HEK293 (cell line): ENCODE data around the gene DDX23.

Experiments
- EGR2 ChIP-seq: fragments of 450-650 bp; formaldehyde crosslinking; IDR thresholded peaks from 2 replicates; pipeline ENCODE4 v1.5.1; 2016; ENCODE audit warnings: low read depth, missing biosample characterization, missing genetic modification characterization
- GLIS1 ChIP-seq: fragments of 450-650 bp; formaldehyde crosslinking; IDR thresholded peaks from 2 replicates; pipeline ENCODE4 v1.5.1; 2016; ENCODE audit warnings: missing biosample characterization, missing genetic modification characterization
- GLIS2 ChIP-seq: fragments of 450-650 bp; formaldehyde crosslinking; IDR thresholded peaks from 2 replicates; pipeline ENCODE4 v1.5.1; 2016; ENCODE audit warnings: missing biosample characterization, missing genetic modification characterization
- IKZF3 ChIP-seq: fragments of 450-650 bp; IDR thresholded peaks from 2 replicates; pipeline ENCODE4 v1.5.0; 2018; ENCODE audit warnings: missing biosample characterization, mild to moderate bottlenecking, missing genetic modification characterization, moderate library complexity
- KLF1 ChIP-seq: fragments of 450-650 bp; formaldehyde crosslinking; IDR thresholded peaks from 2 replicates; pipeline ENCODE4 v1.5.1; 2016; ENCODE audit warnings: missing biosample characterization, missing genetic modification characterization
- KLF7 ChIP-seq: fragments of 450-650 bp; formaldehyde crosslinking; IDR thresholded peaks from 2 replicates; pipeline ENCODE4 v1.5.1; 2016; ENCODE audit warnings: missing biosample characterization, missing genetic modification characterization, borderline replicate concordance
- KLF8 ChIP-seq: fragments of 450-650 bp; formaldehyde crosslinking; IDR thresholded peaks from 2 replicates; pipeline ENCODE4 v1.5.1; 2016; ENCODE audit warnings: missing biosample characterization, missing genetic modification characterization
- KLF9 ChIP-seq: fragments of 450-650 bp; formaldehyde crosslinking; IDR thresholded peaks from 2 replicates; pipeline ENCODE4 v1.5.1; 2016; ENCODE audit warnings: missing biosample characterization, missing genetic modification characterization, low read depth
- PATZ1 ChIP-seq: fragments of 450-650 bp; formaldehyde crosslinking; IDR thresholded peaks from 2 replicates; pipeline ENCODE4 v1.5.1; 2016; ENCODE audit warnings: missing biosample characterization, missing genetic modification characterization
- SP3 ChIP-seq: fragments of 450-650 bp; formaldehyde crosslinking; IDR thresholded peaks from 2 replicates; pipeline ENCODE4 v1.5.1; 2016; ENCODE audit warnings: missing biosample characterization, missing genetic modification characterization
- SP7 ChIP-seq: fragments of 450-650 bp; formaldehyde crosslinking; IDR thresholded peaks from 2 replicates; pipeline ENCODE4 v1.5.1; 2016; ENCODE audit warnings: missing biosample characterization, missing genetic modification characterization
- YY2 ChIP-seq: fragments of 450-650 bp; formaldehyde crosslinking; IDR thresholded peaks from 2 replicates; pipeline ENCODE4 v1.5.1; 2016; ENCODE audit warnings: missing biosample characterization, missing genetic modification characterization
- ZBTB17 ChIP-seq: fragments of 450-650 bp; formaldehyde crosslinking; IDR thresholded peaks from 2 replicates; pipeline ENCODE4 v1.5.1; 2016; ENCODE audit warnings: missing biosample characterization, missing genetic modification characterization
- ZBTB20 ChIP-seq: fragments of 450-650 bp; formaldehyde crosslinking; IDR thresholded peaks from 2 replicates; pipeline ENCODE4 v1.5.1; 2016; ENCODE audit warnings: missing biosample characterization, missing genetic modification characterization
- ZBTB8A ChIP-seq: fragments of 450-650 bp; formaldehyde crosslinking; IDR thresholded peaks from 2 replicates; pipeline ENCODE4 v1.5.1; 2016; ENCODE audit warnings: missing biosample characterization, missing genetic modification characterization
- ZFHX2 ChIP-seq: fragments of 450-650 bp; formaldehyde crosslinking; conservative IDR thresholded peaks from 2 replicates; pipeline ENCODE4 v1.5.1; 2016; ENCODE audit warnings: missing biosample characterization, missing genetic modification characterization
- ZFP69B ChIP-seq: fragments of 450-650 bp; formaldehyde crosslinking; IDR thresholded peaks from 2 replicates; pipeline ENCODE4 v1.5.1; 2016; ENCODE audit warnings: missing biosample characterization, missing genetic modification characterization
- ZIC2 ChIP-seq: fragments of 450-650 bp; formaldehyde crosslinking; IDR thresholded peaks from 2 replicates; pipeline ENCODE4 v1.5.1; 2016; ENCODE audit warnings: missing biosample characterization, missing genetic modification characterization
- ZNF148 ChIP-seq: fragments of 450-650 bp; formaldehyde crosslinking; IDR thresholded peaks from 2 replicates; pipeline ENCODE4 v1.5.0; 2017; ENCODE audit warnings: missing biosample characterization, missing genetic modification characterization, borderline replicate concordance
- ZNF2 ChIP-seq: fragments of 450-650 bp; formaldehyde crosslinking; IDR thresholded peaks from 2 replicates; pipeline ENCODE4 v1.5.1; 2016; ENCODE audit warnings: missing biosample characterization, missing genetic modification characterization
- ZNF416 ChIP-seq: fragments of 450-650 bp; formaldehyde crosslinking; IDR thresholded peaks from 2 replicates; pipeline ENCODE4 v1.5.1; 2016; ENCODE audit warnings: missing biosample characterization, missing genetic modification characterization
- ZNF426 ChIP-seq: fragments of 450-650 bp; formaldehyde crosslinking; IDR thresholded peaks from 2 replicates; pipeline ENCODE4 v1.5.1; 2017; ENCODE audit warnings: missing biosample characterization, missing genetic modification characterization, mild to moderate bottlenecking, inconsistent platforms, moderate library complexity
- ZNF548 ChIP-seq: fragments of 450-650 bp; formaldehyde crosslinking; IDR thresholded peaks from 2 replicates; pipeline ENCODE4 v1.5.1; 2016; ENCODE audit warnings: missing biosample characterization, missing genetic modification characterization
- ZNF600 ChIP-seq: fragments of 450-650 bp; formaldehyde crosslinking; IDR thresholded peaks from 2 replicates; pipeline ENCODE4 v1.5.1; 2016; ENCODE audit warnings: missing biosample characterization, missing genetic modification characterization
- ZNF654 ChIP-seq: fragments of 450-650 bp; formaldehyde crosslinking; IDR thresholded peaks from 2 replicates; pipeline ENCODE4 v1.5.1; 2016; ENCODE audit warnings: low read depth, missing biosample characterization, missing genetic modification characterization
- ZNF677 ChIP-seq: fragments of 450-650 bp; IDR thresholded peaks from 2 replicates; pipeline ENCODE4 v1.5.0; 2018; ENCODE audit warnings: missing biosample characterization, mild to moderate bottlenecking, missing genetic modification characterization, moderate library complexity
- ZSCAN30 ChIP-seq: fragments of 450-650 bp; IDR thresholded peaks from 2 replicates; pipeline ENCODE4 v1.5.1; 2018; ENCODE audit warnings: missing biosample characterization, mild to moderate bottlenecking, missing genetic modification characterization, moderate library complexity
- ZXDB ChIP-seq: fragments of 450-650 bp; formaldehyde crosslinking; IDR thresholded peaks from 2 replicates; pipeline ENCODE4 v1.5.1; 2016; ENCODE audit warnings: missing biosample characterization, missing genetic modification characterization
- TF ChIP-seq, protein P1 (sequence below): fragments of 450-650 bp; formaldehyde crosslinking; IDR thresholded peaks from 2 replicates; pipeline ENCODE4 v1.5.1; 2016; ENCODE audit warnings: missing biosample characterization, missing genetic modification characterization
- TF ChIP-seq, protein P2 (sequence below): fragments of 450-650 bp; formaldehyde crosslinking; IDR thresholded peaks from 2 replicates; pipeline ENCODE4 v1.5.1; 2016; ENCODE audit warnings: missing biosample characterization, missing genetic modification characterization
- TF ChIP-seq, protein P3 (sequence below): fragments of 450-650 bp; formaldehyde crosslinking; IDR thresholded peaks from 2 replicates; pipeline ENCODE4 v1.5.1; 2016; ENCODE audit warnings: missing biosample characterization, missing genetic modification characterization

DDX23 gene

GRCh38 chr12:48890657-48891418 lies 38.9 kb upstream of the DDX23 start (continued):
- TF ChIP-seq PATZ1 (tag by site-specific recombination) (peak; percentile 78), KLF8 (peak; percentile 48; the same call in 1 of the 2 replicates), ZNF600 (tag by site-specific recombination) (0 out of 2 replicates have a peak, but pooled peaks have one; percentile 46), ZFP69B (tag by site-specific recombination) (peak; percentile 85; the same call in 1 of the 2 replicates), ZNF2 (tag by site-specific recombination) (peak; percentile 73; the same call in 1 of the 2 replicates), KLF1 (tag by site-specific recombination) (0 out of 2 replicates have a peak, but pooled peaks have one; percentile 13), GLIS1 (tag by site-specific recombination) (peak; percentile 69), ZSCAN30 (peak; percentile 36; the same call in 1 of the 2 replicates), ZNF426 (no peak), ZIC2 (tag by site-specific recombination) (peak; percentile 81; the same call in 1 of the 2 replicates), SP3 (tag by site-specific recombination) (peak; percentile 41; the same call in 1 of the 2 replicates), ZNF416 (tag by site-specific recombination) (no peak), SP7 (tag by site-specific recombination) (peak; percentile 61), YY2 (tag by site-specific recombination) (no peak), KLF9 (tag by site-specific recombination) (peak; percentile 70), KLF7 (tag by site-specific recombination) (peak; percentile 22; the same call in 1 of the 2 replicates), IKZF3 (tag by site-specific recombination) (no peak), ZNF654 (tag by site-specific recombination) (peak; percentile 89), EGR2 (tag by site-specific recombination) (peak; percentile 93), ZBTB8A (tag by site-specific recombination) (peak; percentile 69), GLIS2 (peak; percentile 85), ZBTB20 (tag by site-specific recombination) (no peak), ZXDB (peak; percentile 83), ZNF148 (tag by site-specific recombination) (no peak), ZNF548 (tag by site-specific recombination) (no peak), ZBTB17 (tag by site-specific recombination) (peak; percentile 76), ZFHX2 (tag by site-specific recombination) (peak; percentile 96), ZNF677 (tag by site-specific recombination) (no peak)
- TF ChIP-seq, protein P1, sequence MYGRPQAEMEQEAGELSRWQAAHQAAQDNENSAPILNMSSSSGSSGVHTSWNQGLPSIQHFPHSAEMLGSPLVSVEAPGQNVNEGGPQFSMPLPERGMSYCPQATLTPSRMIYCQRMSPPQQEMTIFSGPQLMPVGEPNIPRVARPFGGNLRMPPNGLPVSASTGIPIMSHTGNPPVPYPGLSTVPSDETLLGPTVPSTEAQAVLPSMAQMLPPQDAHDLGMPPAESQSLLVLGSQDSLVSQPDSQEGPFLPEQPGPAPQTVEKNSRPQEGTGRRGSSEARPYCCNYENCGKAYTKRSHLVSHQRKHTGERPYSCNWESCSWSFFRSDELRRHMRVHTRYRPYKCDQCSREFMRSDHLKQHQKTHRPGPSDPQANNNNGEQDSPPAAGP (tag by site-specific recombination): 0 out of 2 replicates have a peak, but pooled peaks have one; percentile 33
- TF ChIP-seq, protein P2, sequence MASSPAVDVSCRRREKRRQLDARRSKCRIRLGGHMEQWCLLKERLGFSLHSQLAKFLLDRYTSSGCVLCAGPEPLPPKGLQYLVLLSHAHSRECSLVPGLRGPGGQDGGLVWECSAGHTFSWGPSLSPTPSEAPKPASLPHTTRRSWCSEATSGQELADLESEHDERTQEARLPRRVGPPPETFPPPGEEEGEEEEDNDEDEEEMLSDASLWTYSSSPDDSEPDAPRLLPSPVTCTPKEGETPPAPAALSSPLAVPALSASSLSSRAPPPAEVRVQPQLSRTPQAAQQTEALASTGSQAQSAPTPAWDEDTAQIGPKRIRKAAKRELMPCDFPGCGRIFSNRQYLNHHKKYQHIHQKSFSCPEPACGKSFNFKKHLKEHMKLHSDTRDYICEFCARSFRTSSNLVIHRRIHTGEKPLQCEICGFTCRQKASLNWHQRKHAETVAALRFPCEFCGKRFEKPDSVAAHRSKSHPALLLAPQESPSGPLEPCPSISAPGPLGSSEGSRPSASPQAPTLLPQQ (tag by site-specific recombination): peak; percentile 90
- TF ChIP-seq, protein P3, sequence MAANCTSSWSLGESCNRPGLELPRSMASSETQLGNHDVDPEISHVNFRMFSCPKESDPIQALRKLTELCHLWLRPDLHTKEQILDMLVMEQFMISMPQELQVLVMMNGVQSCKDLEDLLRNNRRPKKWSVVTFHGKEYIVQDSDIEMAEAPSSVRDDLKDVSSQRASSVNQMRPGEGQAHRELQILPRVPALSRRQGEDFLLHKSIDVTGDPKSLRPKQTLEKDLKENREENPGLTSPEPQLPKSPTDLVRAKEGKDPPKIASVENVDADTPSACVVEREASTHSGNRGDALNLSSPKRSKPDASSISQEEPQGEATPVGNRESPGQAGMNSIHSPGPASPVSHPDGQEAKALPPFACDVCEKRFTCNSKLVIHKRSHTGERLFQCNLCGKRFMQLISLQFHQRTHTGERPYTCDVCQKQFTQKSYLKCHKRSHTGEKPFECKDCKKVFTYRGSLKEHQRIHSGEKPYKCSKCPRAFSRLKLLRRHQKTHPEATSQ: no peak
